Stimulated activated CD8-positive, alpha-beta memory T cell treated with anti-CD3 and anti-CD28 coated beads, Interleukin-2, amount 100 ng/mL, for 48 hours (primary cell): ENCODE results near the gene CEBPG.

Experiments used
- DNase-seq, 2 donors: peaks; one replicate each; pipeline ENCODE4 v3.0.0-alpha.2; 2020; ENCODE audit warnings: low read depth in 2 of 2

The CEBPG gene

GRCh38 chr19:33373453-33374235 lies at the start of gene CEBPG:
TSS of gene CEBPG (plus strand) at chr19:33373709. CDS start at chr19:33379240, 5,531 bp downstream.
- peak; percentile 89 for DNase-seq

- no peak for DNase-seq
Measured at GRCh38 chr19:33324628-33325027, 48.9 kb upstream of the CEBPG start.

GRCh38 chr19:33325920-33326319 lies 47.6 kb upstream of the CEBPG start:
- DNase-seq = no peak

- DNase-seq = no peak
Measured at GRCh38 chr19:33329060-33329459, 44.4 kb upstream of the CEBPG start.

GRCh38 chr19:33329736-33330135 lies 43.8 kb upstream of the CEBPG start:
- DNase-seq = no peak

- no peak for DNase-seq
Measured at GRCh38 chr19:33332248-33332647, 41.3 kb upstream of the CEBPG start.

GRCh38 chr19:33333151-33333550 lies 40.4 kb upstream of the CEBPG start:
- DNase-seq = no peak

- DNase-seq = no peak
Measured at GRCh38 chr19:33333642-33334041, 39.9 kb upstream of the CEBPG start.

- DNase-seq = no peak
Measured at GRCh38 chr19:33334271-33334670, 39.2 kb upstream of the CEBPG start.

GRCh38 chr19:33335446-33335845 lies 38.1 kb upstream of the CEBPG start:
- no peak for DNase-seq

- no peak for DNase-seq
Measured at GRCh38 chr19:33339016-33339984, 34.2 kb upstream of the CEBPG start.

GRCh38 chr19:33340991-33341390 lies 32.5 kb upstream of the CEBPG start:
- no peak for DNase-seq

GRCh38 chr19:33343301-33343700 lies 30.2 kb upstream of the CEBPG start:
- no peak for DNase-seq

GRCh38 chr19:33343859-33344572 lies 29.5 kb upstream of the CEBPG start:
- no peak for DNase-seq

- no peak for DNase-seq
Measured at GRCh38 chr19:33344573-33344925, 29.0 kb upstream of the CEBPG start.

GRCh38 chr19:33345163-33345562 lies 28.3 kb upstream of the CEBPG start:
- DNase-seq = no peak

GRCh38 chr19:33346665-33347064 lies 26.8 kb upstream of the CEBPG start:
- no peak for DNase-seq

GRCh38 chr19:33347300-33347699 lies 26.2 kb upstream of the CEBPG start:
- no peak for DNase-seq

GRCh38 chr19:33348301-33349010 lies 25.1 kb upstream of the CEBPG start:
- no peak for DNase-seq

GRCh38 chr19:33349319-33350289 lies 23.9 kb upstream of the CEBPG start:
- no peak for DNase-seq
